Right renal pelvis (tissue), 4 donors: Measurements from ENCODE around the gene PDE4B. TPM values are rescaled to one million over a fixed set of nuclear protein-coding genes. Genes with fewer than 3 reads are reported as not detected.
"Not testable (repeated sequence)": the region's sequence is repeated elsewhere in the genome, so short reads cannot be mapped to it uniquely, and the experiment has no call there.

Experiments
- DNase-seq, 4 donors: peaks; one replicate each; pipeline ENCODE4 v3.0.0-alpha.2; 2013; ENCODE audit warnings: low read depth in 4 of 4, low spot score in 3 of 4, missing footprints in 1 of 4
- polyA plus RNA-seq, 4 donors: library from polyadenylated mRNA; unstranded; fragments of 120-200 nt; gene quantifications; one replicate each; pipeline ENCODE4 v1.2.1, GENCODE V29; 2013; ENCODE audit not compliant: insufficient read length in 4 of 4

PDE4B gene
- polyA plus RNA-seq, 4 donors = 7.7 to 10.3 (median 9.0) TPM

- DNase-seq = no peak
Measured at GRCh38 chr1:66399888-66400529, 607.3 kb downstream of the PDE4B start.

- no peak for DNase-seq
Measured at GRCh38 chr1:66400660-66401059, 608.0 kb downstream of the PDE4B start.

GRCh38 chr1:66401244-66401643 is 608.5 kb downstream of the PDE4B start:
- DNase-seq = no peak

- peak; percentile 8 to 20 (median 13) for DNase-seq
Measured at GRCh38 chr1:66402194-66402593, 609.5 kb downstream of the PDE4B start.

- no peak for DNase-seq
Measured at GRCh38 chr1:66403007-66403731, 610.5 kb downstream of the PDE4B start.

- no peak for DNase-seq
Measured at GRCh38 chr1:66405061-66405460, 612.4 kb downstream of the PDE4B start.

- not testable (repeated sequence) for DNase-seq
Measured at GRCh38 chr1:66411449-66411848, 618.8 kb downstream of the PDE4B start.

- DNase-seq = no peak
Measured at GRCh38 chr1:66412704-66413103, 620.0 kb downstream of the PDE4B start.

GRCh38 chr1:66413136-66413837 is 620.6 kb downstream of the PDE4B start:
- no peak for DNase-seq

GRCh38 chr1:66413838-66414175 is 621.1 kb downstream of the PDE4B start:
- DNase-seq = no peak

GRCh38 chr1:66415281-66415680 is 622.6 kb downstream of the PDE4B start:
- DNase-seq = no peak

- DNase-seq = no peak
Measured at GRCh38 chr1:66415866-66416265, 623.2 kb downstream of the PDE4B start.

- no peak for DNase-seq
Measured at GRCh38 chr1:66416295-66416694, 623.6 kb downstream of the PDE4B start.

- DNase-seq = no peak
Measured at GRCh38 chr1:66418021-66418420, 625.3 kb downstream of the PDE4B start.

- DNase-seq = not testable (repeated sequence)
Measured at GRCh38 chr1:66420171-66420570, 627.5 kb downstream of the PDE4B start.

- DNase-seq = not testable (repeated sequence)
Measured at GRCh38 chr1:66420906-66421305, 628.2 kb downstream of the PDE4B start.

GRCh38 chr1:66422804-66423203 is 630.1 kb downstream of the PDE4B start:
- DNase-seq = no peak
